OCI-LY7 (cell line): ENCODE results near the gene IL1RAPL1.

Experiments used
- CTCF ChIP-seq: fragments of 200-600 bp; sonication (generic); conservative IDR thresholded peaks from 2 replicates; pipeline ENCODE4 v1.5.1; 2014; ENCODE audit warnings: mild to moderate bottlenecking, antibody characterized with exemption, low read length, moderate library complexity, mixed read lengths
- EZH2phosphoT487 ChIP-seq: fragments of 200-600 bp; sonication (generic); IDR thresholded peaks from 2 replicates; pipeline ENCODE4 v1.6.1; 2018; ENCODE audit warnings: low read depth, borderline replicate concordance, mild to moderate bottlenecking, mixed run types, antibody characterized with exemption, low read length, moderate library complexity, mixed read lengths

GRCh38 chrX:29470030-29470429 lies 882.8 kb downstream of the IL1RAPL1 start:
- TF ChIP-seq CTCF = no peak
- no peak for TF ChIP-seq EZH2phosphoT487
